Activated T-helper 17 cell treated with anti-CD3 and anti-CD28 coated beads, Interleukin-2, amount 50 U/mL, for 72 hours (primary cell): Measurements from ENCODE around the gene OR6B2. TPM values are rescaled to one million over a fixed set of nuclear protein-coding genes. Genes with fewer than 3 reads are reported as not detected.

Experiments used
- total RNA-seq, 2 donors: library from RNA; stranded (reverse); gene quantifications; one replicate each; pipeline ENCODE4 v1.2.3, GENCODE V29; 2022

Gene OR6B2
- total RNA-seq, 2 donors from 2014 or later: not detected

Other genes with a start within 250 kb of the OR6B2 start
- 100 to 1,000 TPM; 101 to 153 TPM for gene NDUFA10, start 5.1 kb downstream of the OR6B2 start, total RNA-seq
- gene OR6B3, start 23.1 kb upstream of the OR6B2 start, total RNA-seq: not detected
- gene COPS9, start 105.9 kb upstream of the OR6B2 start, total RNA-seq: 100 to 1,000 TPM in 1 of 2 donors, 10 to 100 TPM in 1; 57.4 to 151 TPM
- not detected for gene OTOS, start 110.2 kb upstream of the OR6B2 start, total RNA-seq